Loucy (cell line): ENCODE data around the gene OR2V1.

ENCODE experiments used
- EZH2phosphoT487 ChIP-seq: fragments of 200-600 bp; IDR thresholded peaks from 2 replicates; pipeline ENCODE4 v1.6.1; 2018; ENCODE audit warnings: antibody characterized with exemption, mild to moderate bottlenecking, moderate library complexity, borderline replicate concordance
- TF ChIP-seq, protein P1 (sequence below): fragments of 200-600 bp; sonication (generic); conservative IDR thresholded peaks from 2 replicates; pipeline ENCODE4 v1.5.1; 2014; ENCODE audit warnings: mild to moderate bottlenecking, antibody characterized with exemption, low read length

DNA sequence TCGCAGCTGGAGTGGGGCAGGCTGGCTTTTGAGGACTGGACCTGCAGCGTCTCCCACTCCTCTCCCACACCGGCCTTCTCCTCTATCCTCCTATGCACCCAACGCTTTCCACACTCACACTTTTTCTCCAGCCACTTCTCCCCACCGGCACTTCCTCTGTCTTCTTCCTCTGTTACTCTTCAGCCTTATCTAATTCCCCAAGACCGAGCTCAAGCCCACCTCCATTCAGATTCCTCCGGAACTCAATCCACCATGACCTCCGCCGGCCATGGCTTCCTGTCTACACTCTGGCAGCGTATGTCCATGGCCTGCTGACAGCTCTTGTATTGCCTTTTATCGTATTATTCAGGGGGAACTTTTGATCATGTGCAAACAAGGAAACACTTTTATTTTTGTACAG, 545 bp upstream of the OR2V1 start:
- TF ChIP-seq, protein P1, sequence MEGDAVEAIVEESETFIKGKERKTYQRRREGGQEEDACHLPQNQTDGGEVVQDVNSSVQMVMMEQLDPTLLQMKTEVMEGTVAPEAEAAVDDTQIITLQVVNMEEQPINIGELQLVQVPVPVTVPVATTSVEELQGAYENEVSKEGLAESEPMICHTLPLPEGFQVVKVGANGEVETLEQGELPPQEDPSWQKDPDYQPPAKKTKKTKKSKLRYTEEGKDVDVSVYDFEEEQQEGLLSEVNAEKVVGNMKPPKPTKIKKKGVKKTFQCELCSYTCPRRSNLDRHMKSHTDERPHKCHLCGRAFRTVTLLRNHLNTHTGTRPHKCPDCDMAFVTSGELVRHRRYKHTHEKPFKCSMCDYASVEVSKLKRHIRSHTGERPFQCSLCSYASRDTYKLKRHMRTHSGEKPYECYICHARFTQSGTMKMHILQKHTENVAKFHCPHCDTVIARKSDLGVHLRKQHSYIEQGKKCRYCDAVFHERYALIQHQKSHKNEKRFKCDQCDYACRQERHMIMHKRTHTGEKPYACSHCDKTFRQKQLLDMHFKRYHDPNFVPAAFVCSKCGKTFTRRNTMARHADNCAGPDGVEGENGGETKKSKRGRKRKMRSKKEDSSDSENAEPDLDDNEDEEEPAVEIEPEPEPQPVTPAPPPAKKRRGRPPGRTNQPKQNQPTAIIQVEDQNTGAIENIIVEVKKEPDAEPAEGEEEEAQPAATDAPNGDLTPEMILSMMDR, result no peak
- TF ChIP-seq EZH2phosphoT487, result no peak
